Heart right ventricle (tissue), 16 donors: ENCODE measurements around the gene TMEM50A. TPM values are rescaled to one million over a fixed set of nuclear protein-coding genes. Genes with fewer than 3 reads are reported as not detected.

Experiments used
- ATAC-seq, 8 donors: fragments of 200-7000 bp; cut with Tn5 transposase; one replicate each; pipeline ENCODE4 v1.9.1; 2020; ENCODE audit warnings: mild to moderate bottlenecking in 8 of 8, moderate library complexity in 8 of 8, moderate number of reproducible peaks in 1 of 8
- DNase-seq, 2 donors: peaks; one replicate each; pipeline ENCODE4 v3.0.0-alpha.2; 2020
- H3K27ac ChIP-seq, 10 donors: fragments of 200-600 bp; sonication (generic) in 2 of 10; one replicate each; pipeline versions ENCODE4 v1.5.0 to v1.8.0; 2020 to 2022; ENCODE audit warnings: mild to moderate bottlenecking in 3 of 10
- H3K27me3 ChIP-seq, 7 donors: fragments of 200-600 bp; one replicate each; pipeline ENCODE4 v1.8.0; 2021 to 2022; ENCODE audit warnings: mild to moderate bottlenecking in 2 of 7
- H3K36me3 ChIP-seq, 9 donors: fragments of 200-600 bp; sonication (generic) in 1 of 9; one replicate each; pipeline versions ENCODE4 v1.5.0 to v1.8.0; 2020 to 2022; ENCODE audit warnings: mild to moderate bottlenecking in 2 of 9
- H3K4me1 ChIP-seq, 9 donors: fragments of 200-600 bp; sonication (generic) in 1 of 9; one replicate each; pipeline versions ENCODE4 v1.5.0 to v1.8.0; 2020 to 2022; ENCODE audit warnings: mild to moderate bottlenecking in 4 of 9
- H3K4me3 ChIP-seq, 10 donors: fragments of 200-600 bp; sonication (generic) in 2 of 10; one replicate each; pipeline versions ENCODE4 v1.5.0 to v1.8.0; 2020 to 2022; ENCODE audit warnings: mild to moderate bottlenecking in 7 of 10, moderate library complexity in 2 of 10
- H3K9me3 ChIP-seq, 11 donors: fragments of 200-600 bp in 10 of 11; sonication (generic) in 2 of 11; one replicate each; pipeline versions ENCODE4 v1.5.0 to v1.8.0; 2013 to 2022; ENCODE audit warnings: mild to moderate bottlenecking in 2 of 11, control low read depth in 1 of 11, moderate library complexity in 1 of 11
- WGBS, 2 donors: extraction: QIAGEN DNeasy Blood & Tissue Kit; methylation state at CpG; one replicate each; pipeline ENCODE4 v1.1.7; 2013; ENCODE audit warnings: inconsistent platforms in 1 of 2; 5-methylcytosine and 5-hydroxymethylcytosine counted together
- intact Hi-C, 10 donors: fragments of 100-400 bp; cut with DNase I; formaldehyde crosslinking; loops; one replicate each; pipeline versions ENCODE4 v1.11.1 to v1.14.2; 2022
- polyA plus RNA-seq, 2 donors: library from polyadenylated mRNA; stranded (reverse); fragments of 200-250 nt; gene quantifications; one replicate each; pipeline ENCODE4 v1.2.3, GENCODE V29; 2013
- total RNA-seq, 10 donors: library from RNA; stranded (reverse); fragmentation: NEBNext Ultra II Directional in 3 of 10; extraction: Animal tissue kit (Norgen Biotek cat#: 25700) in 3 of 10; gene quantifications; one replicate each; pipeline versions ENCODE4 v1.2.1 to v1.2.4, GENCODE V29; 2021 to 2023
- TF ChIP-seq, protein P1 (sequence below), 9 donors: fragments of 200-600 bp; sonication (generic) in 2 of 9; IDR thresholded peaks; one replicate each; pipeline versions ENCODE4 v1.5.0 to v1.8.0; 2021 to 2022; ENCODE audit warnings: antibody characterized with exemption in 9 of 9, mild to moderate bottlenecking in 5 of 9, moderate library complexity in 1 of 9
- donor health status: Arrhythmogenic right ventricular cardiomyopathy.
- donor health status: ischemic (EF 13 %, LVEDD 7.1; RV severe dilation, severe dysfunction).
- donor health status: healthy with polysubstance abuse.
- donor health status: DM: no; HTN: yes; CAD: no.
- donor health status: DM: no; HTN: no; CAD: no.
- donor health status: ischemic (EF 25% LVEDD 6.9; RV normal size, moderate dysfunction).
- donor health status: ischemic (EF 25% LVEDD 5.7; RV mildly dilated, moderate dysfunction).
- donor health status: healthy.
- donor health status: DM: yes; HTN: yes; CAD: no.
- donor health status: Ischemic cardiomyopathy.
- donor health status: ischemic (EF 35%, LVEDD 5.7; RV mildly dilated, moderate dysfunction).
- donor health status: nonischemic (EF 11% LVEDD 7.7; RV severe dilation, severe dysfunction).
- donor health status: DM: yes; HTN: yes; CAD: no.
- donor health status: PGD.
- donor health status: ischemic (EF 29% LVEDD 5.4; RV normal size, mild dysfunction).
- donor health status: nonischemic (EF 23%, LVEDD 6.1; RV moderate dilation, normal function).

Gene TMEM50A
- total and polyA plus RNA-seq, 12 donors, result 69.2 to 128 (median 88.8) TPM

- DNase-seq, result no peak
- no peak for ATAC-seq
- Histone ChIP-seq H3K27me3 (no peaks in the 10 kb centered on the region), H3K27ac (peak overlapping the region; percentile 87 to 99 (median 97)), H3K4me3 (peak overlapping the region; percentile 71 to 98 (median 90)), H3K9me3 (no peaks in the 10 kb centered on the region), H3K36me3 (peaks cover 0 to 25% (median 10%) of the 10 kb centered on the region in 9 donors), H3K4me1 (peaks cover 3 to 46% (median 31%) of the 10 kb centered on the region in 9 donors)
- WGBS, 2 donors, result 0% methylated on average over 6 of the region's 6 CpGs
- TF ChIP-seq, protein P1, sequence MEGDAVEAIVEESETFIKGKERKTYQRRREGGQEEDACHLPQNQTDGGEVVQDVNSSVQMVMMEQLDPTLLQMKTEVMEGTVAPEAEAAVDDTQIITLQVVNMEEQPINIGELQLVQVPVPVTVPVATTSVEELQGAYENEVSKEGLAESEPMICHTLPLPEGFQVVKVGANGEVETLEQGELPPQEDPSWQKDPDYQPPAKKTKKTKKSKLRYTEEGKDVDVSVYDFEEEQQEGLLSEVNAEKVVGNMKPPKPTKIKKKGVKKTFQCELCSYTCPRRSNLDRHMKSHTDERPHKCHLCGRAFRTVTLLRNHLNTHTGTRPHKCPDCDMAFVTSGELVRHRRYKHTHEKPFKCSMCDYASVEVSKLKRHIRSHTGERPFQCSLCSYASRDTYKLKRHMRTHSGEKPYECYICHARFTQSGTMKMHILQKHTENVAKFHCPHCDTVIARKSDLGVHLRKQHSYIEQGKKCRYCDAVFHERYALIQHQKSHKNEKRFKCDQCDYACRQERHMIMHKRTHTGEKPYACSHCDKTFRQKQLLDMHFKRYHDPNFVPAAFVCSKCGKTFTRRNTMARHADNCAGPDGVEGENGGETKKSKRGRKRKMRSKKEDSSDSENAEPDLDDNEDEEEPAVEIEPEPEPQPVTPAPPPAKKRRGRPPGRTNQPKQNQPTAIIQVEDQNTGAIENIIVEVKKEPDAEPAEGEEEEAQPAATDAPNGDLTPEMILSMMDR (IDR thresholded peaks at IDR 0.05), result no peak
- intact Hi-C loops, result loop anchor here in 1 of 10 donors (5.0 kb wide), 1 partner anchor 92 kb away; the partner anchor contains the start of gene RSRP1
Measured at GRCh38 chr1:25338986-25339385, 852 bp downstream of the TMEM50A start.

- intact Hi-C loops, result loop anchor here in 3 of 10 donors (5.0 to 10.0 kb wide), 3 partner anchors 94 to 107 kb away; partner anchors contain the start of genes RSRP1 (in 1 of the 3) and SYF2 (in 1 of the 3)
- Histone ChIP-seq H3K27me3 (no peaks in the 10 kb centered on the region), H3K9me3 (no peaks in the 10 kb centered on the region), H3K36me3 (peaks cover 0 to 53% (median 10%) of the 10 kb centered on the region in 9 donors), H3K4me1 (peaks cover 3 to 44% (median 32%) of the 10 kb centered on the region in 9 donors), H3K4me3 (no peak overlapping the region), H3K27ac (no peak overlapping the region)
- DNase-seq, result no peak
- TF ChIP-seq, protein P1 (IDR thresholded peaks at IDR 0.05), result no peak
- ATAC-seq, result no peak
- 87 to 89% methylated on average over 6 of the region's 6 CpGs for WGBS, 2 donors
Measured at GRCh38 chr1:25341746-25342145, 3.6 kb downstream of the TMEM50A start.

- WGBS, 2 donors, result 91 to 92% methylated on average over 1 of the region's 1 CpG
- no peak for ATAC-seq
- Histone ChIP-seq H3K27ac (no peak overlapping the region), H3K4me1 (peaks cover 3 to 47% (median 32%) of the 10 kb centered on the region in 9 donors), H3K36me3 (peaks cover 0 to 64% (median 10%) of the 10 kb centered on the region in 9 donors), H3K27me3 (no peaks in the 10 kb centered on the region), H3K4me3 (no peak overlapping the region), H3K9me3 (no peaks in the 10 kb centered on the region)
- intact Hi-C loops, result loop anchor here in 3 of 10 donors (5.0 to 10.0 kb wide), 3 partner anchors 96 to 108 kb away; partner anchors contain the start of genes RSRP1 (in 1 of the 3) and SYF2 (in 1 of the 3)
- DNase-seq, result no peak
- TF ChIP-seq, protein P1 (IDR thresholded peaks at IDR 0.05), result no peak
Measured at GRCh38 chr1:25342846-25343245, 4.7 kb downstream of the TMEM50A start.

- no peaks in the 10 kb centered on the region for H3K9me3 ChIP-seq
- 76% methylated on average over 4 of the region's 4 CpGs for WGBS, 2 donors
- no peak for DNase-seq
- TF ChIP-seq, protein P1 (IDR thresholded peaks at IDR 0.05), result no peak
- no peak overlapping the region for H3K4me3 ChIP-seq
- intact Hi-C loops, result loop anchor here in 3 of 10 donors (5.0 to 10.0 kb wide), 3 partner anchors 97 to 109 kb away; partner anchors contain the start of genes RSRP1 (in 1 of the 3) and SYF2 (in 1 of the 3)
- H3K4me1 ChIP-seq, result peaks cover 3 to 49% (median 32%) of the 10 kb centered on the region in 9 donors
- no peak overlapping the region for H3K27ac ChIP-seq
- H3K27me3 ChIP-seq, result no peaks in the 10 kb centered on the region
- peak in 1 of 8 donors; percentile 33 for ATAC-seq
- H3K36me3 ChIP-seq, result peaks cover 0 to 74% (median 10%) of the 10 kb centered on the region in 9 donors
Measured at GRCh38 chr1:25343872-25344271, 5.7 kb downstream of the TMEM50A start.
